HepG2 (cell line): ENCODE measurements around the gene ARID1A. TPM values are rescaled to one million over a fixed set of nuclear protein-coding genes. Genes with fewer than 3 reads are reported as not detected.

Experiments used
- ATAC-seq: fragments of 200-7000 bp; cut with Tn5 transposase; 3 replicates; pipeline ENCODE4 v1.9.1; 2020; ENCODE audit warnings: mild to moderate bottlenecking, moderate library complexity
- BruUV-seq: library from RNA; stranded (reverse); fragments of 400-500 nt; replicated peaks from 2 replicates; lab custom pipeline; 2021; lab: Mats Ljungman, UMichigan
- CTCF ChIA-PET: fragments of 300-600 bp; formaldehyde crosslinking; extraction: SDS; loops from one replicate; lab custom pipeline; 2021; ENCODE audit warnings: low total read pairs, inconsistent platforms, low intra/inter-chr PET ratio; lab: Yijun Ruan, JAX
- POLR2A ChIA-PET: fragments of 350-600 bp; sonication (Branson Sonifier 250); formaldehyde crosslinking; loops from one replicate; lab custom pipeline; 2020; ENCODE audit warnings: antibody characterized with exemption, inconsistent platforms; lab: Yijun Ruan, JAX
- DNase-seq: peaks from one replicate; pipeline ENCODE4 v3.0.0-alpha.2; 2015; ENCODE audit warnings: low spot score
- FAIRE-seq: peaks from 3 replicates; lab custom pipeline; 2011; peaks lifted over from hg19 to GRCh38; lab: Jason Lieb, UNC
- H2AFZ ChIP-seq: one replicate; pipeline ENCODE4 v1.6.1; 2011; ENCODE audit warnings: low read length, inconsistent platforms
- H3K27ac ChIP-seq: fragments of 300-600 bp; 3 replicates; pipeline ENCODE4 v1.8.0; 2011; ENCODE audit warnings: mixed run types, mild to moderate bottlenecking, mixed read lengths, low read length, inconsistent platforms; ENCODE audit not compliant: insufficient read depth; ENCODE audit errors: extremely low read length
- H3K27me3 ChIP-seq, 2 experiments: fragments of 200-600 bp in 1 of 2; 2 replicates in 1 of 2; 3 replicates in 1 of 2; pipeline versions ENCODE4 v1.6.0 to v1.8.0; 2011; ENCODE audit warnings: low read length in 2 of 2, mild to moderate bottlenecking in 2 of 2, moderate library complexity in 2 of 2, inconsistent platforms in 1 of 2; ENCODE audit not compliant: insufficient read depth in 2 of 2, control insufficient read depth in 1 of 2
- H3K36me3 ChIP-seq, 2 experiments: fragments of 200-600 bp in 1 of 2; replicated peaks in 1 of 2; 2 replicates in 1 of 2; 3 replicates in 1 of 2; pipeline versions ENCODE4 v1.5.1 to v1.8.0; 2011; ENCODE audit warnings: low read length in 2 of 2, inconsistent platforms in 1 of 2; ENCODE audit not compliant: insufficient read depth in 2 of 2, control insufficient read depth in 1 of 2
- H3K4me1 ChIP-seq: 2 replicates; pipeline ENCODE4 v1.5.1; 2012; ENCODE audit warnings: low read length, inconsistent platforms; ENCODE audit not compliant: insufficient read depth
- H3K4me2 ChIP-seq: 2 replicates; pipeline ENCODE4 v1.6.0; 2011; ENCODE audit warnings: low read depth, low read length, inconsistent platforms
- H3K4me3 ChIP-seq, 3 experiments: fragments of 200-600 bp in 1 of 3; sonication (generic), shearing (Covaris generic) in 1 of 3; replicated peaks in 1 of 3; 2 replicates each; pipeline ENCODE4 v1.5.1; 2011 to 2016; ENCODE audit warnings: low read length in 3 of 3, inconsistent platforms in 2 of 3, low read depth in 2 of 3, mild to moderate bottlenecking in 2 of 3, control low read depth in 1 of 3, mixed read lengths in 1 of 3; ENCODE audit not compliant: insufficient read depth in 1 of 3
- H3K79me2 ChIP-seq: one replicate; pipeline ENCODE4 v1.6.1; 2011; ENCODE audit warnings: low read length, inconsistent platforms; ENCODE audit not compliant: insufficient read depth
- H3K9ac ChIP-seq: 2 replicates; pipeline ENCODE4 v1.6.0; 2011; ENCODE audit warnings: mild to moderate bottlenecking, low read depth, low read length, inconsistent platforms; ENCODE audit not compliant: insufficient read depth
- H3K9me3 ChIP-seq: 2 replicates; pipeline ENCODE4 v1.5.1; 2012; ENCODE audit warnings: mild to moderate bottlenecking, low read length
- H4K20me1 ChIP-seq: 2 replicates; pipeline ENCODE4 v1.6.0; 2011; ENCODE audit warnings: inconsistent platforms, mild to moderate bottlenecking, low read length, moderate library complexity; ENCODE audit not compliant: insufficient read depth
- BHLHE40 ChIP-seq: IDR thresholded peaks from 2 replicates; pipeline ENCODE4 v1.6.1; 2011; ENCODE audit warnings: low read length, improper control_type of control experiment
- NFYC ChIP-seq: IDR thresholded peaks from 2 replicates; pipeline ENCODE4 v1.6.1; 2016; ENCODE audit warnings: missing genetic modification reagents, missing compliant biosample characterization
- PAF1 ChIP-seq: IDR thresholded peaks from 2 replicates; pipeline ENCODE4 v1.6.1; 2016; ENCODE audit warnings: missing genetic modification reagents, missing compliant biosample characterization
- THAP11 ChIP-seq: IDR thresholded peaks from 2 replicates; pipeline ENCODE4 v1.6.1; 2016; ENCODE audit warnings: missing biosample characterization, missing genetic modification reagents
- TIGD3 ChIP-seq: sonication (generic); formaldehyde crosslinking; IDR thresholded peaks from 2 replicates; pipeline ENCODE4 v1.5.1; 2020; ENCODE audit warnings: mild to moderate bottlenecking, missing genetic modification reagents, borderline replicate concordance
- ZBTB39 ChIP-seq: sonication (generic); formaldehyde crosslinking; IDR thresholded peaks from 2 replicates; pipeline ENCODE4 v1.5.0; 2020; ENCODE audit warnings: missing genetic modification reagents
- ZBTB44 ChIP-seq: sonication (generic); formaldehyde crosslinking; IDR thresholded peaks from 2 replicates; pipeline ENCODE4 v1.4.0; 2020; ENCODE audit warnings: missing genetic modification reagents
- ZFP36 ChIP-seq: fragments of 150-350 bp; IDR thresholded peaks from 2 replicates; pipeline ENCODE4 v1.6.1; 2018; ENCODE audit warnings: borderline replicate concordance, low read length, low read depth; ENCODE audit not compliant: partially characterized antibody
- ZNF253 ChIP-seq: sonication (generic); formaldehyde crosslinking; IDR thresholded peaks from 2 replicates; pipeline ENCODE4 v1.8.0; 2022; ENCODE audit warnings: mild to moderate bottlenecking, missing genetic modification reagents, borderline replicate concordance
- ZNF3 ChIP-seq: IDR thresholded peaks from 2 replicates; pipeline ENCODE4 v1.7.0; 2017; ENCODE audit warnings: inconsistent platforms
- ZNF33A ChIP-seq: sonication (generic); formaldehyde crosslinking; IDR thresholded peaks from 2 replicates; pipeline ENCODE4 v1.5.1; 2020; ENCODE audit warnings: missing genetic modification reagents, mild to moderate bottlenecking, moderate library complexity, borderline replicate concordance
- ZNF430 ChIP-seq: sonication (generic); formaldehyde crosslinking; IDR thresholded peaks from 2 replicates; pipeline ENCODE4 v1.9.0; 2021; ENCODE audit warnings: mild to moderate bottlenecking, missing genetic modification reagents
- ZSCAN9 ChIP-seq: IDR thresholded peaks from 2 replicates; pipeline ENCODE4 v1.6.1; 2016; ENCODE audit warnings: borderline replicate concordance
- WGBS: methylation state at CpG from one replicate; pipeline ENCODE4 v1.1.6; 2017; ENCODE audit warnings: low lambda C conversion rate; 5-methylcytosine and 5-hydroxymethylcytosine counted together
- in situ Hi-C: cut with HindIII; loops from 2 replicates; pipeline ENCODE4 v1.10.0; 2017; ENCODE audit warnings: low pct_unique_long_range_greater_than_20kb; ENCODE audit not compliant: extremely low pct_ligation_motif_present
- intact Hi-C: fragments of 100-400 bp; cut with micrococcal nuclease; formaldehyde crosslinking; loops from one replicate; pipeline ENCODE4 v1.10.0; 2022; ENCODE audit not compliant: unreplicated experiment
- polyA plus RNA-seq, 8 experiments: library from polyadenylated mRNA; depleted of rRNA in 3 of 8; stranded (reverse) in 7 of 8; unstranded in 1 of 8; fragments of >200 nt; fragmentation: Illumina TruSeq in 4 of 8; extraction: Trizol in 4 of 8; gene quantifications; 2 replicates each; pipeline versions ENCODE4 v1.2.1 to v1.2.3, GENCODE V29; 2011 to 2016; ENCODE audit warnings: low read depth in 4 of 8, missing spikeins in 1 of 8, mixed read lengths in 1 of 8; ENCODE audit not compliant: insufficient read depth in 1 of 8
- total RNA-seq, 5 experiments: library from RNA; depleted of rRNA; stranded (reverse); fragments of >200 nt; fragmentation: Illumina TruSeq; extraction: Trizol; gene quantifications; 2 replicates each; pipeline ENCODE4 v1.2.3, GENCODE V29; 2016; ENCODE audit warnings: low read depth in 1 of 5

ARID1A gene
- total and polyA plus RNA-seq, 2 of the 13 experiments (the other 11 are each of a cell fraction or from before 2014, with no cell fraction given), result 11.9 to 15.9 TPM

- Histone ChIP-seq H3K9me3 (no peaks in the 10 kb centered on the region), H4K20me1 (0 out of 2 replicates have a peak, but pooled peaks cover 6% of the 10 kb centered on the region), H3K9ac (no peak overlapping the region), H3K4me1 (no peaks in the 10 kb centered on the region), H2AFZ (no peak overlapping the region), H3K4me2 (no peak overlapping the region), H3K27ac (no peak overlapping the region), H3K4me3 (no peak overlapping the region), H3K36me3 (peaks cover 17 to 91% of the 10 kb centered on the region in 2 experiments), H3K27me3 (no peaks in the 10 kb centered on the region), H3K79me2 (peaks cover 32% of the 10 kb centered on the region)
- no peak for FAIRE-seq
- in situ Hi-C loops, result no loop called here
- ChIA-PET POLR2A (interaction anchor here (0.6 kb wide), 1 partner anchor 844 kb away, joined by 5 read pairs; no protein-coding TSS in a partner anchor), CTCF (no interaction called here)
- no peak for TF ChIP-seq ZSCAN9 (CRISPR knock-in tag)
- no peak for TF ChIP-seq THAP11
- no peak for TF ChIP-seq NFYC (CRISPR knock-in tag)
- no peak for TF ChIP-seq ZFP36
- no peak for TF ChIP-seq BHLHE40
- TF ChIP-seq PAF1 (CRISPR knock-in tag), result no peak
- no peak for TF ChIP-seq ZNF33A (CRISPR knock-in tag)
- TF ChIP-seq ZBTB39 (CRISPR knock-in tag), result no peak
- TF ChIP-seq ZBTB44 (CRISPR knock-in tag), result no peak
- TF ChIP-seq ZNF430 (CRISPR knock-in tag), result no peak
- no peak for TF ChIP-seq ZNF253 (CRISPR knock-in tag)
- TF ChIP-seq TIGD3, result no peak
- TF ChIP-seq ZNF3, result no peak
- no TSS peak for BruUV-seq
- DNase-seq, result no peak
- 99% methylated on average over 5 of the region's 5 CpGs for WGBS
- ATAC-seq, result no peak
- intact Hi-C loops, result no loop called here
Measured at GRCh38 chr1:26749458-26749857, 53.6 kb downstream of the ARID1A start.
